BJ (cell line): Measurements from ENCODE around the gene PLBD2. TPM values are rescaled to one million over a fixed set of nuclear protein-coding genes. Genes with fewer than 3 reads are reported as not detected.

Experiments
- CTCF ChIA-PET: fragments of 350-600 bp; formaldehyde crosslinking; extraction: SDS; loops from one replicate; lab custom pipeline; 2021; ENCODE audit warnings: antibody characterized with exemption, inconsistent platforms; lab: Yijun Ruan, JAX
- POLR2A ChIA-PET: fragments of 300-600 bp; sonication (Branson Sonifier 250); formaldehyde crosslinking; extraction: SDS; loops from one replicate; lab custom pipeline; 2021; ENCODE audit warnings: antibody characterized with exemption; lab: Charles Lee
- DNase-seq: peaks from one replicate; pipeline ENCODE4 v3.0.0-alpha.2; 2011; ENCODE audit warnings: low read depth
- H3K27me3 ChIP-seq: 2 replicates; pipeline ENCODE4 v1.6.0; 2011; ENCODE audit warnings: low read length; ENCODE audit not compliant: control insufficient read depth, insufficient read depth
- H3K36me3 ChIP-seq: 2 replicates; pipeline ENCODE4 v1.5.1; 2011; ENCODE audit warnings: low read length; ENCODE audit not compliant: control insufficient read depth, insufficient read depth
- H3K4me3 ChIP-seq: 2 replicates; pipeline ENCODE4 v1.5.1; 2011; ENCODE audit warnings: low read depth, mild to moderate bottlenecking, control low read depth, low read length
- CTCF ChIP-seq: IDR thresholded peaks from 2 replicates; pipeline ENCODE4 v1.5.1; 2011; ENCODE audit warnings: low read depth, mild to moderate bottlenecking, control low read depth, inconsistent platforms, low read length, moderate library complexity; ENCODE audit not compliant: insufficient read depth
- polyA plus RNA-seq: library from polyadenylated mRNA; depleted of rRNA; stranded (reverse); fragments of >200 nt; gene quantifications from 2 replicates; pipeline ENCODE4 v1.2.3, GENCODE V29; 2011

PLBD2 gene
- polyA plus RNA-seq, 1 experiment, result 30.9 TPM

DNA sequence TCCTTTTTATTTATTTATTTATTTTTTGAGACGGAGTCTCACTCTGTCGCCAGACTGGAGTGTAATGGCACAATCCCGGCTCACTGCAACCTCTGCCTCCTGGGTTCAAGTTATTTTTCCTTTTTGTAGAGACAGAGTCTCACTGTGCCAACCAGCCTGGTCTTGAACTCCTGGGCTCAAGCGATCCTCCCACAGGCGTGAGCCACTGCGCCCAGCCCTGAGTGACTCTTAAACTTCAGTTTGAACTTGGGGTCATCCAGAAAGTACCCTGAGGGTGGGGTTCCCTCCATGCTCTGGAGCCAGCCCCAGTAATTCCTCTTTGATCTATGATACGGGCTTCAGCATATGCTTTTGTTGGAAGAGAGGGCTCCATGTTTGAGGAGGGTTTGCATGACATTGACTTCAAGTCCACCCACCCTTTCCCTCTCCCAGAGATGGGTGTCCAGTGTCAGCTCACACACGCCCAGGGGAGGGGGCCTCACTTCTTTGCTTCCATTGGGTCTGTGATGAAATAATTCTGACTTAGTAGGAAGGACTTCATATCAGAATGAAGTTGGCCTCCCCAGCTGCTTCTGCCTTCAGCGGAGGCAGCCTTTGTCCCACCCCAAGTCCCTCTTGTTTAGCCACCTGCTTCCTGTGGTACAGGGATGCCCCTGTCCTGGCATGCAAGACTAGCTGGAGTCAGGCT lies 33.4 kb downstream of the PLBD2 start:
- TF ChIP-seq CTCF, result no peak
- no peak overlapping the region for H3K4me3 ChIP-seq
- H3K27me3 ChIP-seq, result no peaks in the 10 kb centered on the region
- no peak for DNase-seq
- ChIA-PET POLR2A (no interaction called here), CTCF (interaction anchor here (0.8 kb wide), 1 partner anchor 9 kb away, joined by 3 read pairs; no protein-coding TSS in a partner anchor)
- H3K36me3 ChIP-seq, result peaks cover 11% of the 10 kb centered on the region

GRCh38 chr12:113392520-113392919 lies 34.1 kb downstream of the PLBD2 start:
- no peak for TF ChIP-seq CTCF
- CTCF ChIA-PET, result interaction anchor here (0.8 kb wide), 1 partner anchor 10 kb away, joined by 3 read pairs; no protein-coding TSS in a partner anchor
- POLR2A ChIA-PET, result no interaction called here

GRCh38 chr12:113392988-113393579 lies 34.7 kb downstream of the PLBD2 start:
- H3K27me3 ChIP-seq, result no peaks in the 10 kb centered on the region
- ChIA-PET POLR2A (no interaction called here), CTCF (interaction anchor here (0.8 kb wide), 1 partner anchor 10 kb away, joined by 3 read pairs; no protein-coding TSS in a partner anchor)
- peaks cover 5% of the 10 kb centered on the region for H3K36me3 ChIP-seq
- no peak overlapping the region for H3K4me3 ChIP-seq
- DNase-seq, result no peak
- no peak for TF ChIP-seq CTCF

More at GRCh38 chr12:113392520-113392919, 34.1 kb downstream of the PLBD2 start:
- Histone ChIP-seq H3K4me3 (no peak overlapping the region), H3K36me3 (peaks cover 7% of the 10 kb centered on the region), H3K27me3 (no peaks in the 10 kb centered on the region)
- no peak for DNase-seq

DNA sequence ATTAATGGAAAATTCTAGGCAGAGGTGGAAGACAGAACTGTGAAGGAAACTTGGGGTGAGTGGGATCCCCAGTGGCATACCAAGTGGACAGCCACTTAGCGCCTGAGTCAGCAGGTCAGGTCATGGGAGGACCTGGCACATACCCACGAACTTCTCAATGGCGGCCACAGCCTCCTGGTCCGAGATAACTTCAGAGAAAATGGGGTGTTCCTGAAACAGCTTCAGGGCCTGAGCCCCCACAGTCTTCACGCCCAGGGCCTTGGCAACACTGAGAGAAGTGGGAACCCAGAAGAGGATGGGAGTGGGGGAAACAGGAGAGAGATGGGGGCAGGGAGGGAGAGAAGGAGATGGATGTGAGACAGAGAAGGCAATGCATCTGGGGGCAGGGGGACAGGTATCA lies 35.4 kb downstream of the PLBD2 start:
- no peak for TF ChIP-seq CTCF
- H3K36me3 ChIP-seq, result peaks cover 2% of the 10 kb centered on the region
- CTCF ChIA-PET, result no interaction called here
- POLR2A ChIA-PET, result no interaction called here
- no peaks in the 10 kb centered on the region for H3K27me3 ChIP-seq
- no peak overlapping the region for H3K4me3 ChIP-seq
- no peak for DNase-seq

- H3K36me3 ChIP-seq, result no peaks in the 10 kb centered on the region; the same call in 1 of the 2 replicates
- POLR2A ChIA-PET, result no interaction called here
- no peak for TF ChIP-seq CTCF
- H3K27me3 ChIP-seq, result no peaks in the 10 kb centered on the region
- no peak for DNase-seq
- CTCF ChIA-PET, result interaction anchor here (0.9 kb wide), 1 partner anchor 23 kb away, joined by 3 read pairs; no protein-coding TSS in a partner anchor
- no peak overlapping the region for H3K4me3 ChIP-seq
Measured at GRCh38 chr12:113395119-113395518, 36.7 kb downstream of the PLBD2 start.
